ENCODE results near the gene ZSCAN16. TPM values are rescaled to one million over a fixed set of nuclear protein-coding genes. Genes with fewer than 3 reads are reported as not detected.

ZSCAN16 gene
- total and polyA plus RNA-seq, 9 of the 15 experiments (the other 6 are each of a cell fraction or from before 2014, with no cell fraction given), result 0.08 TPM; not detected in 8

DNA sequence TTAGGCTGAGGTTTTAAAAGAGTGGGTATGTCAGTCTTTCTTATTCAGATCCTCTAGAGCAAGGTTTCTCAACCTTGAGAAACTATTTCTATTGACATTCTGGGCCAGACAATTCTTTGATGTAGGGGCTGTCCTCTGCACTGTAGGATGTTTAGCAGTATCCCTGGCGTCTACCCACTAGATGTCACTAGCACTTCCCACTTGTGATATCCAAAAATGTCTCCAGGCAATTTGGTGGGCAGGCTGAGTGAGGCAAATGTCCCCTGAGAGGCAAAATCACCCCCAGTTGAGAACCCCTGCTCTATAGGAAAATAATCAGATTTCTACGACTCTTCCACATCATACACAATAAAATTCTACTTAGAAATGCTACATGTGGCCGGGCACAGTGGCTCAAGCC lies 9.6 kb downstream of the ZSCAN16 start (continued):
- TF ChIP-seq, protein P1, sequence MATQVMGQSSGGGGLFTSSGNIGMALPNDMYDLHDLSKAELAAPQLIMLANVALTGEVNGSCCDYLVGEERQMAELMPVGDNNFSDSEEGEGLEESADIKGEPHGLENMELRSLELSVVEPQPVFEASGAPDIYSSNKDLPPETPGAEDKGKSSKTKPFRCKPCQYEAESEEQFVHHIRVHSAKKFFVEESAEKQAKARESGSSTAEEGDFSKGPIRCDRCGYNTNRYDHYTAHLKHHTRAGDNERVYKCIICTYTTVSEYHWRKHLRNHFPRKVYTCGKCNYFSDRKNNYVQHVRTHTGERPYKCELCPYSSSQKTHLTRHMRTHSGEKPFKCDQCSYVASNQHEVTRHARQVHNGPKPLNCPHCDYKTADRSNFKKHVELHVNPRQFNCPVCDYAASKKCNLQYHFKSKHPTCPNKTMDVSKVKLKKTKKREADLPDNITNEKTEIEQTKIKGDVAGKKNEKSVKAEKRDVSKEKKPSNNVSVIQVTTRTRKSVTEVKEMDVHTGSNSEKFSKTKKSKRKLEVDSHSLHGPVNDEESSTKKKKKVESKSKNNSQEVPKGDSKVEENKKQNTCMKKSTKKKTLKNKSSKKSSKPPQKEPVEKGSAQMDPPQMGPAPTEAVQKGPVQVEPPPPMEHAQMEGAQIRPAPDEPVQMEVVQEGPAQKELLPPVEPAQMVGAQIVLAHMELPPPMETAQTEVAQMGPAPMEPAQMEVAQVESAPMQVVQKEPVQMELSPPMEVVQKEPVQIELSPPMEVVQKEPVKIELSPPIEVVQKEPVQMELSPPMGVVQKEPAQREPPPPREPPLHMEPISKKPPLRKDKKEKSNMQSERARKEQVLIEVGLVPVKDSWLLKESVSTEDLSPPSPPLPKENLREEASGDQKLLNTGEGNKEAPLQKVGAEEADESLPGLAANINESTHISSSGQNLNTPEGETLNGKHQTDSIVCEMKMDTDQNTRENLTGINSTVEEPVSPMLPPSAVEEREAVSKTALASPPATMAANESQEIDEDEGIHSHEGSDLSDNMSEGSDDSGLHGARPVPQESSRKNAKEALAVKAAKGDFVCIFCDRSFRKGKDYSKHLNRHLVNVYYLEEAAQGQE (IDR thresholded peaks at IDR 0.05; ENCODE audit: borderline replicate concordance), result peak; percentile 44; the same call in 1 of the 2 replicates
- TF ChIP-seq, protein P1 (CRISPR knock-in tag; IDR thresholded peaks at IDR 0.05; ENCODE audit: low read depth), result no peak
- TF ChIP-seq LCOR (CRISPR knock-in tag; IDR thresholded peaks at IDR 0.05), result peak; percentile 75
- TF ChIP-seq, protein P2, sequence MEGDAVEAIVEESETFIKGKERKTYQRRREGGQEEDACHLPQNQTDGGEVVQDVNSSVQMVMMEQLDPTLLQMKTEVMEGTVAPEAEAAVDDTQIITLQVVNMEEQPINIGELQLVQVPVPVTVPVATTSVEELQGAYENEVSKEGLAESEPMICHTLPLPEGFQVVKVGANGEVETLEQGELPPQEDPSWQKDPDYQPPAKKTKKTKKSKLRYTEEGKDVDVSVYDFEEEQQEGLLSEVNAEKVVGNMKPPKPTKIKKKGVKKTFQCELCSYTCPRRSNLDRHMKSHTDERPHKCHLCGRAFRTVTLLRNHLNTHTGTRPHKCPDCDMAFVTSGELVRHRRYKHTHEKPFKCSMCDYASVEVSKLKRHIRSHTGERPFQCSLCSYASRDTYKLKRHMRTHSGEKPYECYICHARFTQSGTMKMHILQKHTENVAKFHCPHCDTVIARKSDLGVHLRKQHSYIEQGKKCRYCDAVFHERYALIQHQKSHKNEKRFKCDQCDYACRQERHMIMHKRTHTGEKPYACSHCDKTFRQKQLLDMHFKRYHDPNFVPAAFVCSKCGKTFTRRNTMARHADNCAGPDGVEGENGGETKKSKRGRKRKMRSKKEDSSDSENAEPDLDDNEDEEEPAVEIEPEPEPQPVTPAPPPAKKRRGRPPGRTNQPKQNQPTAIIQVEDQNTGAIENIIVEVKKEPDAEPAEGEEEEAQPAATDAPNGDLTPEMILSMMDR (IDR thresholded peaks at IDR 0.05 in 2 of 3, conservative IDR thresholded peaks at IDR 0.05 in 1 of 3; ENCODE audit: insufficient read depth in 2 of 3, low read depth in 1 of 3, low read length in 3 of 3), result peak; percentile 57 to 71 (median 65)
- TF ChIP-seq, protein P3, sequence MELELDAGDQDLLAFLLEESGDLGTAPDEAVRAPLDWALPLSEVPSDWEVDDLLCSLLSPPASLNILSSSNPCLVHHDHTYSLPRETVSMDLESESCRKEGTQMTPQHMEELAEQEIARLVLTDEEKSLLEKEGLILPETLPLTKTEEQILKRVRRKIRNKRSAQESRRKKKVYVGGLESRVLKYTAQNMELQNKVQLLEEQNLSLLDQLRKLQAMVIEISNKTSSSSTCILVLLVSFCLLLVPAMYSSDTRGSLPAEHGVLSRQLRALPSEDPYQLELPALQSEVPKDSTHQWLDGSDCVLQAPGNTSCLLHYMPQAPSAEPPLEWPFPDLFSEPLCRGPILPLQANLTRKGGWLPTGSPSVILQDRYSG (tag; conservative IDR thresholded peaks at IDR 0.05; ENCODE audit: low read depth), result no peak
